Gastrocnemius medialis (tissue), 4 donors: Measurements from ENCODE around the gene ACOXL. TPM values are rescaled to one million over a fixed set of nuclear protein-coding genes. Genes with fewer than 3 reads are reported as not detected.
"Not testable (repeated sequence)": the region's sequence is repeated elsewhere in the genome, so short reads cannot be mapped to it uniquely, and the experiment has no call there.

ENCODE experiments used
- ATAC-seq, 2 donors: fragments of 150-250 bp; one replicate each; pipeline ENCODE4 v1.9.1; 2016
- DNase-seq, 2 donors: peaks; one replicate each; pipeline ENCODE4 v3.0.0-alpha.2; 2019
- H3K27ac ChIP-seq, 4 donors: fragments of 200-600 bp; sonication (generic); 1 replicate in 1 of 4; 2 replicates in 3 of 4; pipeline ENCODE4 v1.5.1; 2016 to 2018; ENCODE audit warnings: mild to moderate bottlenecking in 2 of 4, moderate library complexity in 1 of 4
- H3K27me3 ChIP-seq, 3 donors: fragments of 200-600 bp; sonication (generic) in 2 of 3; 1 replicate in 1 of 3; 2 replicates in 2 of 3; pipeline versions ENCODE4 v1.5.1 to v1.6.0; 2016 to 2019; ENCODE audit warnings: mild to moderate bottlenecking in 1 of 3, moderate library complexity in 1 of 3
- H3K36me3 ChIP-seq, 2 donors: fragments of 200-600 bp; sonication (generic) in 1 of 2; one replicate each; pipeline ENCODE4 v1.5.1; 2017 to 2018
- H3K4me1 ChIP-seq, 2 donors: fragments of 200-600 bp; sonication (generic) in 1 of 2; one replicate each; pipeline ENCODE4 v1.5.1; 2016 to 2017; ENCODE audit warnings: mild to moderate bottlenecking in 2 of 2
- H3K4me3 ChIP-seq, 4 donors: fragments of 200-600 bp; sonication (generic) in 3 of 4; 1 replicate in 1 of 4; 2 replicates in 3 of 4; pipeline ENCODE4 v1.5.1; 2016 to 2019; ENCODE audit warnings: mild to moderate bottlenecking in 2 of 4
- H3K9me3 ChIP-seq, 3 donors: fragments of 200-600 bp; sonication (generic) in 2 of 3; 1 replicate in 1 of 3; 2 replicates in 2 of 3; pipeline ENCODE4 v1.5.1; 2016 to 2019
- CTCF ChIP-seq, 5 experiments: fragments of 450-650 bp in 3 of 5; fragments of 200-600 bp in 2 of 5; sonication (generic) in 2 of 5; IDR thresholded peaks in 4 of 5; conservative IDR thresholded peaks in 1 of 5; 1 replicate in 4 of 5; 2 replicates in 1 of 5; pipeline ENCODE4 v1.5.1; 2016 to 2019; ENCODE audit warnings: antibody characterized with exemption in 5 of 5, mild to moderate bottlenecking in 3 of 5, moderate library complexity in 3 of 5
- POLR2A ChIP-seq, 2 donors: fragments of 450-650 bp; IDR thresholded peaks; one replicate each; pipeline ENCODE4 v1.6.1; 2017; ENCODE audit warnings: antibody characterized with exemption in 2 of 2, mild to moderate bottlenecking in 2 of 2, moderate library complexity in 2 of 2
- in situ Hi-C, 4 donors: fragments of 200-750 bp; cut with MboI; loops; one replicate each; pipeline versions ENCODE4 v1.15.0 to v1.8.0; 2017; ENCODE audit warnings: low sequenced_read_pairs in 4 of 4
- intact Hi-C: fragments of 100-400 bp; cut with DNase I; formaldehyde crosslinking; loops from one replicate; pipeline ENCODE4 v1.15.1; 2023; ENCODE audit warnings: low total_unique reads
- total RNA-seq, 4 donors: library from RNA; depleted of rRNA; stranded (reverse); fragments of >200 nt; gene quantifications; one replicate each; pipeline versions ENCODE4 v1.1.0 to v1.2.3, GENCODE V29; 2016

The ACOXL gene
- total RNA-seq, 4 donors from 2014 or later = not detected

GRCh38 chr2:110690083-110690965 is 42.0 kb upstream of the ACOXL start:
- H3K27ac ChIP-seq = no peak overlapping the region
- no peak for ATAC-seq
- TF ChIP-seq POLR2A (IDR thresholded peaks at IDR 0.05) (no peak), CTCF (IDR thresholded peaks at IDR 0.05 in 4 of 5, conservative IDR thresholded peaks at IDR 0.05 in 1 of 5) (no peak)
- DNase-seq = no peak
- H3K27me3 ChIP-seq = peaks cover 0 to 5% (median 0%) of the 10 kb centered on the region in 3 donors
- intact Hi-C loops = no loop called here
- H3K36me3 ChIP-seq = no peaks in the 10 kb centered on the region
- no peaks in the 10 kb centered on the region for H3K4me1 ChIP-seq
- H3K4me3 ChIP-seq = no peak overlapping the region
- in situ Hi-C loops = no loop called here
- H3K9me3 ChIP-seq = no peaks in the 10 kb centered on the region

GRCh38 chr2:110691612-110692258 is 40.6 kb upstream of the ACOXL start:
- no peak overlapping the region for H3K27ac ChIP-seq
- intact Hi-C loops = no loop called here
- no peak overlapping the region for H3K4me3 ChIP-seq
- DNase-seq = no peak
- H3K36me3 ChIP-seq = no peaks in the 10 kb centered on the region
- no peak for ATAC-seq
- in situ Hi-C loops = no loop called here
- TF ChIP-seq POLR2A (IDR thresholded peaks at IDR 0.05) (no peak), CTCF (IDR thresholded peaks at IDR 0.05 in 4 of 5, conservative IDR thresholded peaks at IDR 0.05 in 1 of 5) (no peak)
- no peaks in the 10 kb centered on the region for H3K9me3 ChIP-seq
- peaks cover 0 to 5% (median 0%) of the 10 kb centered on the region in 3 donors for H3K27me3 ChIP-seq
- H3K4me1 ChIP-seq = no peaks in the 10 kb centered on the region

GRCh38 chr2:110695146-110695898 is 37.1 kb upstream of the ACOXL start:
- H3K36me3 ChIP-seq, H3K27ac ChIP-seq, DNase-seq, H3K4me1 ChIP-seq, in situ Hi-C loops, intact Hi-C loops, H3K9me3 ChIP-seq, H3K27me3 ChIP-seq, H3K4me3 ChIP-seq, ATAC-seq: not testable (repeated sequence)

- H3K4me1 ChIP-seq, H3K27me3 ChIP-seq, intact Hi-C loops, DNase-seq, ATAC-seq, in situ Hi-C loops, H3K27ac ChIP-seq, H3K36me3 ChIP-seq, H3K9me3 ChIP-seq, H3K4me3 ChIP-seq: not testable (repeated sequence)
Observed at GRCh38 chr2:110698253-110698652, 34.1 kb upstream of the ACOXL start.

- H3K27me3 ChIP-seq = peaks cover 0 to 3% (median 0%) of the 10 kb centered on the region in 3 donors
- H3K27ac ChIP-seq = no peak overlapping the region
- H3K4me3 ChIP-seq = no peak overlapping the region
- in situ Hi-C loops = no loop called here
- no peaks in the 10 kb centered on the region for H3K9me3 ChIP-seq
- no peaks in the 10 kb centered on the region for H3K4me1 ChIP-seq
- DNase-seq (no peak), ATAC-seq (no peak)
- intact Hi-C loops = no loop called here
- no peak for TF ChIP-seq POLR2A (IDR thresholded peaks at IDR 0.05)
- no peak for TF ChIP-seq CTCF (IDR thresholded peaks at IDR 0.05 in 4 of 5, conservative IDR thresholded peaks at IDR 0.05 in 1 of 5)
- no peaks in the 10 kb centered on the region for H3K36me3 ChIP-seq
Observed at GRCh38 chr2:110702514-110703380, 29.6 kb upstream of the ACOXL start.
